ENCODE data around the gene MED13L.

- TF ChIP-seq, protein P1, sequence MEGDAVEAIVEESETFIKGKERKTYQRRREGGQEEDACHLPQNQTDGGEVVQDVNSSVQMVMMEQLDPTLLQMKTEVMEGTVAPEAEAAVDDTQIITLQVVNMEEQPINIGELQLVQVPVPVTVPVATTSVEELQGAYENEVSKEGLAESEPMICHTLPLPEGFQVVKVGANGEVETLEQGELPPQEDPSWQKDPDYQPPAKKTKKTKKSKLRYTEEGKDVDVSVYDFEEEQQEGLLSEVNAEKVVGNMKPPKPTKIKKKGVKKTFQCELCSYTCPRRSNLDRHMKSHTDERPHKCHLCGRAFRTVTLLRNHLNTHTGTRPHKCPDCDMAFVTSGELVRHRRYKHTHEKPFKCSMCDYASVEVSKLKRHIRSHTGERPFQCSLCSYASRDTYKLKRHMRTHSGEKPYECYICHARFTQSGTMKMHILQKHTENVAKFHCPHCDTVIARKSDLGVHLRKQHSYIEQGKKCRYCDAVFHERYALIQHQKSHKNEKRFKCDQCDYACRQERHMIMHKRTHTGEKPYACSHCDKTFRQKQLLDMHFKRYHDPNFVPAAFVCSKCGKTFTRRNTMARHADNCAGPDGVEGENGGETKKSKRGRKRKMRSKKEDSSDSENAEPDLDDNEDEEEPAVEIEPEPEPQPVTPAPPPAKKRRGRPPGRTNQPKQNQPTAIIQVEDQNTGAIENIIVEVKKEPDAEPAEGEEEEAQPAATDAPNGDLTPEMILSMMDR (IDR thresholded peaks at IDR 0.05; ENCODE audit: control extremely low read depth in 1 of 3, insufficient read depth in 1 of 3, low read depth in 1 of 3, low read length in 3 of 3) = no peak
- TF ChIP-seq KDM1A (IDR thresholded peaks at IDR 0.05; ENCODE audit: borderline replicate concordance, low read length) (no peak), POLR2A (IDR thresholded peaks at IDR 0.05; ENCODE audit: control extremely low read depth in 1 of 2, low read depth in 2 of 2, low read length in 2 of 2) (no peak)
Measured at GRCh38 chr12:116294454-116295165, 17.1 kb upstream of the MED13L start.
